ENCODE results near the gene CRYZL1. TPM values are rescaled to one million over a fixed set of nuclear protein-coding genes. Genes with fewer than 3 reads are reported as not detected.

The CRYZL1 gene
- total RNA-seq, 2 experiments from 2014 or later: 28.6 to 30.5 TPM

- ChIA-PET POLR2A (interaction anchor here (1.6 kb wide), 1 partner anchor 9 kb away, joined by 17 read pairs; the partner anchor contains the start of genes GART and SON), CTCF (interaction anchor here (0.6 to 1.3 kb wide), 2 partner anchors 21 to 54 kb away, joined by 3 to 6 read pairs; no protein-coding TSS in a partner anchor)
- H3K27ac Mint-ChIP-seq: peak overlapping the region; percentile 51
- peaks cover 53% of the 10 kb centered on the region for H3K4me1 Mint-ChIP-seq (ENCODE audit: low read depth)
- DNase-seq (no peak), ATAC-seq (ENCODE audit: poor library complexity) (no peak)
- Histone ChIP-seq H3K9me3 (ENCODE audit: control insufficient read depth in 1 of 2, insufficient read depth in 1 of 2, low read length in 2 of 2) (no peaks in the 10 kb centered on the region), H3K4me3 (ENCODE audit: low read length) (no peak overlapping the region), H3K36me3 (ENCODE audit: insufficient read depth, low read length) (peaks cover 92% of the 10 kb centered on the region), H3K27me3 (ENCODE audit: control insufficient read depth in 1 of 2, insufficient read depth in 2 of 2, low read length in 2 of 2) (no peaks in the 10 kb centered on the region), H3K27ac (ENCODE audit: low read depth in 1 of 2, low read length in 2 of 2) (no peak overlapping the region), H3K4me1 (ENCODE audit: insufficient read depth, low read length) (peaks cover 14% of the 10 kb centered on the region)
- intact Hi-C loops (cut with DNase I, micrococcal nuclease): no loop called here
- TF ChIP-seq CTCF (IDR thresholded peaks at IDR 0.05): no peak
- H3K4me3 Mint-ChIP-seq: no peak overlapping the region
- peaks cover 96% of the 10 kb centered on the region for H3K36me3 Mint-ChIP-seq (ENCODE audit: low read depth)
- no peaks in the 10 kb centered on the region for H3K9me3 Mint-ChIP-seq
- no peaks in the 10 kb centered on the region for H3K27me3 Mint-ChIP-seq
Measured at GRCh38 chr21:33551664-33552063, 89.9 kb downstream of the CRYZL1 start.

GRCh38 chr21:33550772-33551660 is 90.5 kb downstream of the CRYZL1 start:
- peak; percentile 15 for ATAC-seq (ENCODE audit: poor library complexity)
- Mint-ChIP-seq H3K27me3 (no peaks in the 10 kb centered on the region), H3K4me3 (no peak overlapping the region), H3K36me3 (ENCODE audit: low read depth) (peaks cover 95% of the 10 kb centered on the region), H3K9me3 (no peaks in the 10 kb centered on the region), H3K27ac (no peak overlapping the region), H3K4me1 (ENCODE audit: low read depth) (peaks cover 50% of the 10 kb centered on the region)
- Histone ChIP-seq H3K27ac (ENCODE audit: low read depth in 1 of 2, low read length in 2 of 2) (no peak overlapping the region), H3K4me3 (ENCODE audit: low read length) (no peak overlapping the region), H3K4me1 (ENCODE audit: insufficient read depth, low read length) (peaks cover 16% of the 10 kb centered on the region), H3K9me3 (ENCODE audit: control insufficient read depth in 1 of 2, insufficient read depth in 1 of 2, low read length in 2 of 2) (no peaks in the 10 kb centered on the region), H3K27me3 (ENCODE audit: control insufficient read depth in 1 of 2, insufficient read depth in 2 of 2, low read length in 2 of 2) (no peaks in the 10 kb centered on the region), H3K36me3 (ENCODE audit: insufficient read depth, low read length) (peaks cover 87% of the 10 kb centered on the region)
- ChIA-PET POLR2A (interaction anchor here (1.6 kb wide), 1 partner anchor 9 kb away, joined by 17 read pairs; the partner anchor contains the start of genes GART and SON), CTCF (interaction anchor here (1.3 kb wide), 1 partner anchor 55 kb away, joined by 6 read pairs; no protein-coding TSS in a partner anchor)
- DNase-seq: no peak
- intact Hi-C loops (cut with DNase I, micrococcal nuclease): no loop called here
- TF ChIP-seq CTCF (IDR thresholded peaks at IDR 0.05): no peak

- Mint-ChIP-seq H3K27me3 (no peaks in the 10 kb centered on the region), H3K9me3 (no peaks in the 10 kb centered on the region), H3K4me3 (no peak overlapping the region), H3K36me3 (ENCODE audit: low read depth) (peaks cover 92% of the 10 kb centered on the region), H3K4me1 (ENCODE audit: low read depth) (peaks cover 50% of the 10 kb centered on the region), H3K27ac (peak overlapping the region; percentile 3)
- ChIA-PET POLR2A (no interaction called here), CTCF (no interaction called here)
- peaks cover 17% of the 10 kb centered on the region for H3K4me1 ChIP-seq (ENCODE audit: insufficient read depth, low read length)
- intact Hi-C loops (cut with DNase I, micrococcal nuclease): no loop called here
- ATAC-seq (ENCODE audit: poor library complexity) (peak; percentile 10), DNase-seq (no peak)
- no peak overlapping the region for H3K27ac ChIP-seq (ENCODE audit: low read depth in 1 of 2, low read length in 2 of 2)
- no peak overlapping the region for H3K4me3 ChIP-seq (ENCODE audit: low read length)
- no peaks in the 10 kb centered on the region for H3K9me3 ChIP-seq (ENCODE audit: control insufficient read depth in 1 of 2, insufficient read depth in 1 of 2, low read length in 2 of 2)
- H3K27me3 ChIP-seq (ENCODE audit: control insufficient read depth in 1 of 2, insufficient read depth in 2 of 2, low read length in 2 of 2): no peaks in the 10 kb centered on the region
- peaks cover 79% of the 10 kb centered on the region for H3K36me3 ChIP-seq (ENCODE audit: insufficient read depth, low read length)
- no peak for TF ChIP-seq CTCF (IDR thresholded peaks at IDR 0.05)
Measured at GRCh38 chr21:33549848-33550771, 91.4 kb downstream of the CRYZL1 start.
